Activated CD8-positive, alpha-beta memory T cell treated with anti-CD3 and anti-CD28 coated beads, Interleukin-2, amount 50 U/mL, for 24 hours (primary cell): Measurements from ENCODE around the gene MMP11.

Experiments used
- DNase-seq: peaks from one replicate; pipeline ENCODE4 v3.0.0-alpha.2; 2020; ENCODE audit errors: extremely low read depth

The MMP11 gene

DNA sequence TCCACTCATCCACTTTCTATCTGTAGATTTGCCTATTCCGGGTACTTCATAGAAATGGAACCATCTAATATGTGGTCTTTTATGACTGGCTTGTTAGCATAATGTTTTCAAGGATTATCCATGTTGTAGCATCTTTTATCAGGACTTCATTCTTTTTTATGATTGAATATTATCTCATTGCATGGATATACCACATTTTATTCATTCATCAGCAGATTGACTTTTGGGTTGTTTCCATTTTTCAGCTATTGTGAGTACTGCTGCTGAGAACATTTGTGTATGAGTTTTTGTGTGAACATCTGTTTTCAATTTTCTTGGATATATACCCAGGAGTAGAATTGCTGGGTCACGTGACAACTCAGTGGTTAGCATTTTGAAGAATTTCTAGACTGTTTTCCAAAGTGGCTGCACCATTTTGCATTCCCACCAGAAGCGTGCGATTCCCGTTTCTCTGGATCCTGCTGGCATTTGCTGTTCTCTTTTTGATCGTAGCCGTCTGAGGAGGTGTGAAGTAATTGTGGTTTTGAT is 57.3 kb downstream of the MMP11 start:
- DNase-seq, result no peak

GRCh38 chr22:23831261-23831660 is 58.6 kb downstream of the MMP11 start:
- no peak for DNase-seq

- no peak for DNase-seq
Observed at GRCh38 chr22:23831781-23832180, 59.1 kb downstream of the MMP11 start.

- no peak for DNase-seq
Observed at GRCh38 chr22:23832226-23833016, 59.8 kb downstream of the MMP11 start.

- DNase-seq, result no peak
Observed at GRCh38 chr22:23833017-23833751, 60.5 kb downstream of the MMP11 start.
